ENCODE measurements around the gene SNX22.

SNX22 gene

GRCh38 chr15:64156652-64157331 lies 5.3 kb downstream of the SNX22 start:
- no peak for DNase-seq (ENCODE audit: low read depth)

- no peak for DNase-seq (ENCODE audit: low read depth)
Observed at GRCh38 chr15:64157599-64158125, 6.1 kb downstream of the SNX22 start.

GRCh38 chr15:64158363-64159134 lies 7.0 kb downstream of the SNX22 start:
- no peak for DNase-seq (ENCODE audit: low read depth)

- DNase-seq (ENCODE audit: low read depth), result no peak
Observed at GRCh38 chr15:64161688-64162477, 10.4 kb downstream of the SNX22 start.

GRCh38 chr15:64162478-64162868 lies 10.9 kb downstream of the SNX22 start:
- DNase-seq (ENCODE audit: low read depth), result no peak

GRCh38 chr15:64162869-64163658 lies 11.5 kb downstream of the SNX22 start, which contains the start of gene PPIB:
Gene PPIB (minus strand): TSS chr15:64163022. CDS start chr15:64162986, 36 bp downstream.
- DNase-seq (ENCODE audit: low read depth), result peak; percentile 97

GRCh38 chr15:64163659-64164362 lies 12.3 kb downstream of the SNX22 start:
- DNase-seq (ENCODE audit: low read depth), result no peak

GRCh38 chr15:64164436-64164835 lies 12.9 kb downstream of the SNX22 start:
- DNase-seq (ENCODE audit: low read depth), result no peak

- no peak for DNase-seq (ENCODE audit: low read depth)
Observed at GRCh38 chr15:64166102-64166890, 14.8 kb downstream of the SNX22 start.

GRCh38 chr15:64180235-64180824 lies 28.8 kb downstream of the SNX22 start:
- DNase-seq (ENCODE audit: low read depth), result no peak

- no peak for DNase-seq (ENCODE audit: low read depth)
Observed at GRCh38 chr15:64182859-64183370, 31.4 kb downstream of the SNX22 start.

- DNase-seq (ENCODE audit: low read depth), result no peak
Observed at GRCh38 chr15:64185146-64185911, 33.8 kb downstream of the SNX22 start.

GRCh38 chr15:64187396-64188191 lies 36.1 kb downstream of the SNX22 start:
- DNase-seq (ENCODE audit: low read depth), result no peak

- DNase-seq (ENCODE audit: low read depth), result no peak
Observed at GRCh38 chr15:64191971-64192830, 40.7 kb downstream of the SNX22 start.

GRCh38 chr15:64193971-64194370 lies 42.4 kb downstream of the SNX22 start:
- no peak for DNase-seq (ENCODE audit: low read depth)

- no peak for DNase-seq (ENCODE audit: low read depth)
Observed at GRCh38 chr15:64197425-64197824, 45.9 kb downstream of the SNX22 start.

GRCh38 chr15:64205202-64205601 lies 53.7 kb downstream of the SNX22 start:
- DNase-seq (ENCODE audit: low read depth), result no peak

Measured in stimulated activated CD4-positive, alpha-beta T cell treated with anti-CD3 and anti-CD28 coated beads, Interleukin-2, amount 100 ng/mL, for 4 hours (primary cell).